Suprapubic skin (tissue), 4 donors: ENCODE data around the gene WWTR1. TPM values are rescaled to one million over a fixed set of nuclear protein-coding genes. Genes with fewer than 3 reads are reported as not detected.

Source experiments
- DNase-seq, 2 donors: peaks; one replicate each; pipeline ENCODE4 v3.0.0-alpha.2; 2019; ENCODE audit warnings: low spot score in 2 of 2
- H3K27ac ChIP-seq: fragments of 200-600 bp; sonication (generic); one replicate; pipeline ENCODE4 v1.5.1; 2019
- H3K27me3 ChIP-seq: fragments of 200-600 bp; sonication (generic); one replicate; pipeline ENCODE4 v1.5.1; 2019
- H3K36me3 ChIP-seq: fragments of 200-600 bp; sonication (generic); one replicate; pipeline ENCODE4 v1.5.1; 2019
- H3K4me1 ChIP-seq: fragments of 200-600 bp; sonication (generic); one replicate; pipeline ENCODE4 v1.5.1; 2019
- H3K4me3 ChIP-seq: fragments of 200-600 bp; sonication (generic); one replicate; pipeline ENCODE4 v1.5.1; 2019; ENCODE audit warnings: mild to moderate bottlenecking
- H3K9me3 ChIP-seq: fragments of 200-600 bp; sonication (generic); one replicate; pipeline ENCODE4 v1.5.1; 2019
- EP300 ChIP-seq: sonication (generic); formaldehyde crosslinking; IDR thresholded peaks from one replicate; pipeline ENCODE4 v1.6.1; 2017; ENCODE audit warnings: antibody characterized with exemption
- POLR2A ChIP-seq, 2 donors: fragments of 450-650 bp; IDR thresholded peaks; one replicate each; pipeline ENCODE4 v1.6.1; 2017; ENCODE audit warnings: antibody characterized with exemption in 2 of 2, mild to moderate bottlenecking in 2 of 2, moderate library complexity in 2 of 2
- POLR2AphosphoS5 ChIP-seq, 3 donors: sonication (generic); formaldehyde crosslinking; IDR thresholded peaks; one replicate each; pipeline ENCODE4 v1.6.1; 2017; ENCODE audit warnings: antibody characterized with exemption in 3 of 3
- WGBS: methylation state at CpG from one replicate; pipeline ENCODE4 v1.1.5; 2018; 5-methylcytosine and 5-hydroxymethylcytosine counted together
- total RNA-seq, 4 donors: library from RNA; depleted of rRNA; stranded (reverse); fragments of >200 nt; gene quantifications; one replicate each; pipeline ENCODE4 v1.1.0, GENCODE V29; 2016
- TF ChIP-seq, protein P1 (sequence below), 2 donors: fragments of 200-600 bp in 1 of 2; fragments of 450-650 bp in 1 of 2; sonication (generic) in 1 of 2; IDR thresholded peaks; one replicate each; pipeline ENCODE4 v1.5.1; 2016 to 2019; ENCODE audit warnings: antibody characterized with exemption in 2 of 2, mild to moderate bottlenecking in 1 of 2, moderate library complexity in 1 of 2

WWTR1 gene
- total RNA-seq, 4 donors from 2014 or later = 33.0 to 68.9 (median 52.1) TPM

DNA sequence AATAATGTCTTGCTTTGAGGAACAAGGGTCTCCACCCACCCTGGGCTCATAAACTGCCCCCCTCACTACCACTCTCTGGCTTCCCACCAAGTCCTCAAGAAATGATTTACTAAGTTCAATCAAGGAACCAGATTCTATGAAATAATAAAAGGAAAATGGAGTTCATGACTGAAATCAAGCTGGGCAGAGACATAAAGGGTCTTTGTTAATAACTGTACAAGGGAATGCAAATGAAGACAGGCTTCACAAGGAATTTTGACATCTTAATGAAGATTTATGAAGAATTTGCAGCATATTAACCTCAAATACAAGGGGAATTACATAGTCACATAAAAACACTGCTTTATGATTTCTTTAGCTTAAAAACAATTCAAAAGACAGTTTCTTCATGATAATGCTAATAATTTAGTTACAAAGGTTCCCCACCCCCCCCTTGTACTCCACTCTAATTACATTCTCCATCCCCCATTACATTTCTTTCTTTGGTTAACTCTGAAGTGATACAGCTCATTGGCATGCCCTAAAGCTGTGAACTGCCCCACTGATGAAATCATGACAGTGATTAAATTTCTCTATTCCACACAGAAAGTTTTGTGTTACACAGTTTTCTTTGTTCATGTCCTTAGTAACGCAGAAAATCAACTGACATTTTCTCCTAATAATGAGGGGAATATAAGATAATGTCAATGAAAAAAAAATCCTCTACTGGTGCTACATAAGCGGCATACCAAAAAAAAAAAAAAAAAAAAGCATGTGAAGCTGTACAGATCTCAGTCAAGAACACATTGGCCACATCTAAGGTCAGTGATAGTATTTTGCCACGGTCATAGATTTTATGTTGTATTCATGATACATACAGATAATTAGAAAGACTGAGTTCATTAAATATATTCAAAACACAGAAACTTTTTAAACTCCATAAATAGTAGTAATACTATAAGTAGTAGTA lies 54.4 kb downstream of the WWTR1 start:
- Histone ChIP-seq H3K27ac (no peak overlapping the region), H3K4me3 (no peak overlapping the region), H3K9me3 (no peaks in the 10 kb centered on the region), H3K36me3 (no peaks in the 10 kb centered on the region), H3K27me3 (no peaks in the 10 kb centered on the region), H3K4me1 (peaks cover 9% of the 10 kb centered on the region)
- 78% methylated on average over 3 of the region's 3 CpGs for WGBS
- TF ChIP-seq, protein P1, sequence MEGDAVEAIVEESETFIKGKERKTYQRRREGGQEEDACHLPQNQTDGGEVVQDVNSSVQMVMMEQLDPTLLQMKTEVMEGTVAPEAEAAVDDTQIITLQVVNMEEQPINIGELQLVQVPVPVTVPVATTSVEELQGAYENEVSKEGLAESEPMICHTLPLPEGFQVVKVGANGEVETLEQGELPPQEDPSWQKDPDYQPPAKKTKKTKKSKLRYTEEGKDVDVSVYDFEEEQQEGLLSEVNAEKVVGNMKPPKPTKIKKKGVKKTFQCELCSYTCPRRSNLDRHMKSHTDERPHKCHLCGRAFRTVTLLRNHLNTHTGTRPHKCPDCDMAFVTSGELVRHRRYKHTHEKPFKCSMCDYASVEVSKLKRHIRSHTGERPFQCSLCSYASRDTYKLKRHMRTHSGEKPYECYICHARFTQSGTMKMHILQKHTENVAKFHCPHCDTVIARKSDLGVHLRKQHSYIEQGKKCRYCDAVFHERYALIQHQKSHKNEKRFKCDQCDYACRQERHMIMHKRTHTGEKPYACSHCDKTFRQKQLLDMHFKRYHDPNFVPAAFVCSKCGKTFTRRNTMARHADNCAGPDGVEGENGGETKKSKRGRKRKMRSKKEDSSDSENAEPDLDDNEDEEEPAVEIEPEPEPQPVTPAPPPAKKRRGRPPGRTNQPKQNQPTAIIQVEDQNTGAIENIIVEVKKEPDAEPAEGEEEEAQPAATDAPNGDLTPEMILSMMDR (IDR thresholded peaks at IDR 0.05) = no peak
- no peak for TF ChIP-seq EP300
- TF ChIP-seq POLR2AphosphoS5 (IDR thresholded peaks at IDR 0.05) = no peak
- no peak for TF ChIP-seq POLR2A (IDR thresholded peaks at IDR 0.05)
- no peak for DNase-seq

DNA sequence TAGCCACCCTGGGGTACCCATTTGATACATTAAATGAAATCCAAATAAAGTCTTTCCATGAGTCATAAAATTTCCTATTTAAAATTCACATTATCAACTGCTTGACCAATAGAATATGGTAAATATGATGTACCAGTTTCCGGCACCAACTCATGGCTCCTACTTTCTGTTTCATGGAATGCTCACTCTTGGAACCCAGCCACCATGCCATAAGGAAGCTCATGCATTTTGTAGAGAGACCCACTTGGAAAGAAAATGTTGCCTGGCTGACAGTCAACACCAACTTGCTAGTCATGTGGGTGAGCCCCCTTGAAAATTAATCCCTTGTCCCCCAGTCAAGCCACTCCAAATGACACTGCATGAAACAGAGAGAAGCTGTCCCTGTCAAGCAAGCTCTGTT lies 57.2 kb downstream of the WWTR1 start:
- Histone ChIP-seq H3K4me3 (no peak overlapping the region), H3K4me1 (peaks cover 21% of the 10 kb centered on the region), H3K27me3 (no peaks in the 10 kb centered on the region), H3K27ac (no peak overlapping the region), H3K36me3 (no peaks in the 10 kb centered on the region), H3K9me3 (no peaks in the 10 kb centered on the region)
- 95% methylated on average over 1 of the region's 1 CpG for WGBS
- DNase-seq = no peak
- no peak for TF ChIP-seq POLR2A (IDR thresholded peaks at IDR 0.05)
- no peak for TF ChIP-seq POLR2AphosphoS5 (IDR thresholded peaks at IDR 0.05)

GRCh38 chr3:149599236-149599635 lies 58.6 kb downstream of the WWTR1 start:
- Histone ChIP-seq H3K4me3 (no peak overlapping the region), H3K4me1 (peaks cover 16% of the 10 kb centered on the region), H3K36me3 (no peaks in the 10 kb centered on the region), H3K27ac (no peak overlapping the region), H3K9me3 (no peaks in the 10 kb centered on the region), H3K27me3 (no peaks in the 10 kb centered on the region)
- 86% methylated on average over 2 of the region's 2 CpGs for WGBS
- TF ChIP-seq POLR2AphosphoS5 (IDR thresholded peaks at IDR 0.05) (no peak), EP300 (no peak), POLR2A (IDR thresholded peaks at IDR 0.05) (no peak)
- TF ChIP-seq, protein P1 (IDR thresholded peaks at IDR 0.05) = no peak
- DNase-seq = no peak

GRCh38 chr3:149596134-149596770 lies 61.6 kb downstream of the WWTR1 start:
- 90% methylated on average over 4 of the region's 6 CpGs for WGBS
- H3K9me3 ChIP-seq = no peaks in the 10 kb centered on the region
- no peak for DNase-seq

GRCh38 chr3:149593418-149594160 lies 64.2 kb downstream of the WWTR1 start:
- TF ChIP-seq, protein P1 (IDR thresholded peaks at IDR 0.05) = no peak
- TF ChIP-seq POLR2A (IDR thresholded peaks at IDR 0.05) = no peak
- no peak for TF ChIP-seq POLR2AphosphoS5 (IDR thresholded peaks at IDR 0.05)
- Histone ChIP-seq H3K4me3 (no peak overlapping the region), H3K4me1 (peaks cover 27% of the 10 kb centered on the region), H3K27me3 (no peaks in the 10 kb centered on the region), H3K36me3 (no peaks in the 10 kb centered on the region), H3K9me3 (no peaks in the 10 kb centered on the region), H3K27ac (no peak overlapping the region)
- DNase-seq = no peak
- WGBS = 75% methylated on average over 8 of the region's 8 CpGs

More at GRCh38 chr3:149596134-149596770, 61.6 kb downstream of the WWTR1 start:
- H3K27me3 ChIP-seq = no peaks in the 10 kb centered on the region
- no peak overlapping the region for H3K27ac ChIP-seq
- no peak overlapping the region for H3K4me3 ChIP-seq
- H3K4me1 ChIP-seq = peaks cover 22% of the 10 kb centered on the region
- no peaks in the 10 kb centered on the region for H3K36me3 ChIP-seq
- no peak for TF ChIP-seq EP300
- no peak for TF ChIP-seq POLR2A (IDR thresholded peaks at IDR 0.05)
- TF ChIP-seq, protein P1 (IDR thresholded peaks at IDR 0.05) = no peak
- TF ChIP-seq POLR2AphosphoS5 (IDR thresholded peaks at IDR 0.05) = no peak
